ENCODE measurements around the gene ARRB1.

- TF ChIP-seq POLR2AphosphoS5 (IDR thresholded peaks at IDR 0.05; ENCODE audit: low read depth, low read length), result no peak
- no peak for TF ChIP-seq SIN3A (IDR thresholded peaks at IDR 0.05; ENCODE audit: borderline replicate concordance, insufficient read depth, low read length)
- no peak for TF ChIP-seq TAF1 (IDR thresholded peaks at IDR 0.05; ENCODE audit: borderline replicate concordance, insufficient read depth, low read length)
Measured at GRCh38 chr11:75268626-75269366, 82.7 kb downstream of the ARRB1 start.
